ENCODE data around the gene ST6GALNAC1.

- TF ChIP-seq SMC3 (IDR thresholded peaks at IDR 0.05; ENCODE audit: low read depth, low read length) (no peak), MAFK (IDR thresholded peaks at IDR 0.05; ENCODE audit: low read depth, low read length) (no peak), RFX5 (IDR thresholded peaks at IDR 0.05; ENCODE audit: low read depth, low read length) (no peak), POLR2A (IDR thresholded peaks at IDR 0.05; ENCODE audit: low read depth, low read length) (no peak), RAD21 (IDR thresholded peaks at IDR 0.05; ENCODE audit: low read length) (no peak), CEBPB (IDR thresholded peaks at IDR 0.05; ENCODE audit: low read depth, low read length) (no peak), CHD1 (IDR thresholded peaks at IDR 0.05; ENCODE audit: low read depth, low read length) (no peak), ELK1 (IDR thresholded peaks at IDR 0.05; ENCODE audit: borderline replicate concordance, low read depth, low read length) (no peak), BHLHE40 (IDR thresholded peaks at IDR 0.05; ENCODE audit: low read depth, low read length) (no peak), RCOR1 (IDR thresholded peaks at IDR 0.05; ENCODE audit: insufficient replicate concordance, low read length) (no peak), FOS (IDR thresholded peaks at IDR 0.05; ENCODE audit: low read depth, low read length) (no peak)
- TF ChIP-seq, protein P1, sequence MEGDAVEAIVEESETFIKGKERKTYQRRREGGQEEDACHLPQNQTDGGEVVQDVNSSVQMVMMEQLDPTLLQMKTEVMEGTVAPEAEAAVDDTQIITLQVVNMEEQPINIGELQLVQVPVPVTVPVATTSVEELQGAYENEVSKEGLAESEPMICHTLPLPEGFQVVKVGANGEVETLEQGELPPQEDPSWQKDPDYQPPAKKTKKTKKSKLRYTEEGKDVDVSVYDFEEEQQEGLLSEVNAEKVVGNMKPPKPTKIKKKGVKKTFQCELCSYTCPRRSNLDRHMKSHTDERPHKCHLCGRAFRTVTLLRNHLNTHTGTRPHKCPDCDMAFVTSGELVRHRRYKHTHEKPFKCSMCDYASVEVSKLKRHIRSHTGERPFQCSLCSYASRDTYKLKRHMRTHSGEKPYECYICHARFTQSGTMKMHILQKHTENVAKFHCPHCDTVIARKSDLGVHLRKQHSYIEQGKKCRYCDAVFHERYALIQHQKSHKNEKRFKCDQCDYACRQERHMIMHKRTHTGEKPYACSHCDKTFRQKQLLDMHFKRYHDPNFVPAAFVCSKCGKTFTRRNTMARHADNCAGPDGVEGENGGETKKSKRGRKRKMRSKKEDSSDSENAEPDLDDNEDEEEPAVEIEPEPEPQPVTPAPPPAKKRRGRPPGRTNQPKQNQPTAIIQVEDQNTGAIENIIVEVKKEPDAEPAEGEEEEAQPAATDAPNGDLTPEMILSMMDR (conservative IDR thresholded peaks at IDR 0.05; ENCODE audit: low read depth, low read length), result no peak
- TF ChIP-seq, protein P2, sequence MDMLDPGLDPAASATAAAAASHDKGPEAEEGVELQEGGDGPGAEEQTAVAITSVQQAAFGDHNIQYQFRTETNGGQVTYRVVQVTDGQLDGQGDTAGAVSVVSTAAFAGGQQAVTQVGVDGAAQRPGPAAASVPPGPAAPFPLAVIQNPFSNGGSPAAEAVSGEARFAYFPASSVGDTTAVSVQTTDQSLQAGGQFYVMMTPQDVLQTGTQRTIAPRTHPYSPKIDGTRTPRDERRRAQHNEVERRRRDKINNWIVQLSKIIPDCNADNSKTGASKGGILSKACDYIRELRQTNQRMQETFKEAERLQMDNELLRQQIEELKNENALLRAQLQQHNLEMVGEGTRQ (IDR thresholded peaks at IDR 0.05; ENCODE audit: low read depth, low read length), result no peak
These were observed 41.2 kb upstream of the ST6GALNAC1 start for GRCh38 chr17:76684756-76685155.
